HG02884 (cell line): Measurements from ENCODE around the gene DYNC1H1.
A peak's percentile ranks its signal among the peaks of the same experiment; 100 is the strongest.

Experiments
- ATAC-seq: cut with Tn5 transposase; IDR thresholded peaks from one replicate; pipeline ENCODE4 v1.9.1; 2021; ENCODE audit warnings: mild to moderate bottlenecking, moderate library complexity; ENCODE audit not compliant: unreplicated experiment

DYNC1H1 gene

GRCh38 chr14:101964297-101965180 lies at the start of gene DYNC1H1:
DYNC1H1 (plus strand) TSS chr14:101964573; CDS start chr14:101964692, 119 bp downstream.
- ATAC-seq, result peak; percentile 82

GRCh38 chr14:101915871-101916815 lies 48.2 kb upstream of the DYNC1H1 start:
- no peak for ATAC-seq

- ATAC-seq, result no peak
These were observed 47.5 kb upstream of the DYNC1H1 start for GRCh38 chr14:101916816-101917412.

- no peak for ATAC-seq
These were observed 46.9 kb upstream of the DYNC1H1 start for GRCh38 chr14:101917413-101918017.

- no peak for ATAC-seq
These were observed 46.0 kb upstream of the DYNC1H1 start for GRCh38 chr14:101918065-101918989.

GRCh38 chr14:101920271-101920670 lies 44.1 kb upstream of the DYNC1H1 start:
- no peak for ATAC-seq

- no peak for ATAC-seq
These were observed 41.5 kb upstream of the DYNC1H1 start for GRCh38 chr14:101922866-101923265.

GRCh38 chr14:101925152-101925551 lies 39.2 kb upstream of the DYNC1H1 start:
- ATAC-seq, result no peak

GRCh38 chr14:101926085-101926484 lies 38.3 kb upstream of the DYNC1H1 start:
- ATAC-seq, result no peak

- no peak for ATAC-seq
These were observed 37.8 kb upstream of the DYNC1H1 start for GRCh38 chr14:101926620-101927019.

- no peak for ATAC-seq
These were observed 36.5 kb upstream of the DYNC1H1 start for GRCh38 chr14:101927859-101928258.

- ATAC-seq, result no peak
These were observed 35.9 kb upstream of the DYNC1H1 start for GRCh38 chr14:101928415-101928841.

- no peak for ATAC-seq
These were observed 35.3 kb upstream of the DYNC1H1 start for GRCh38 chr14:101929096-101929495.

- no peak for ATAC-seq
These were observed 34.4 kb upstream of the DYNC1H1 start for GRCh38 chr14:101929946-101930345.

- no peak for ATAC-seq
These were observed 31.7 kb upstream of the DYNC1H1 start for GRCh38 chr14:101932673-101933072.

GRCh38 chr14:101933209-101933608 lies 31.2 kb upstream of the DYNC1H1 start:
- ATAC-seq, result no peak

- ATAC-seq, result no peak
These were observed 29.7 kb upstream of the DYNC1H1 start for GRCh38 chr14:101934601-101935150.

- no peak for ATAC-seq
These were observed 26.2 kb upstream of the DYNC1H1 start for GRCh38 chr14:101937926-101938767.
